K562 (cell line): Measurements from ENCODE around the gene ENTPD8. TPM values are rescaled to one million over a fixed set of nuclear protein-coding genes. Genes with fewer than 3 reads are reported as not detected.

Source experiments
- EGR1 ChIP-seq: fragments of 450-650 bp; conservative IDR thresholded peaks from 2 replicates; pipeline ENCODE4 v1.6.1; 2017; ENCODE audit warnings: mild to moderate bottlenecking
- ESRRA ChIP-seq: fragments of 450-650 bp; IDR thresholded peaks from 2 replicates; pipeline ENCODE4 v1.6.1; 2014; ENCODE audit warnings: low read depth, mild to moderate bottlenecking, moderate library complexity, borderline replicate concordance
- GABPB1 ChIP-seq: sonication (generic); formaldehyde crosslinking; IDR thresholded peaks from 2 replicates; pipeline ENCODE4 v1.8.0; 2022; ENCODE audit warnings: mild to moderate bottlenecking, missing genetic modification reagents
- HNRNPUL1 ChIP-seq: fragments of 200-400 bp; formaldehyde crosslinking; IDR thresholded peaks from 2 replicates; pipeline ENCODE4 v1.6.1; 2017; ENCODE audit warnings: low read length
- MCM2 ChIP-seq: fragments of 450-650 bp; IDR thresholded peaks from 2 replicates; pipeline ENCODE4 v1.6.1; 2017; ENCODE audit warnings: low read depth, mild to moderate bottlenecking
- MECOM ChIP-seq: fragments of 250-450 bp; sonication (Bioruptor Pico); IDR thresholded peaks from 2 replicates; pipeline ENCODE4 v1.8.0; 2022; ENCODE audit warnings: inconsistent platforms
- RFX5 ChIP-seq: IDR thresholded peaks from 2 replicates; pipeline ENCODE4 v1.6.1; 2011; ENCODE audit warnings: low read depth, mild to moderate bottlenecking, improper control_type of control experiment, low read length
- RFX7 ChIP-seq: fragments of 250-450 bp; sonication (Bioruptor Pico); IDR thresholded peaks from 2 replicates; pipeline ENCODE4 v1.5.1; 2021; ENCODE audit warnings: mild to moderate bottlenecking
- STAT5B ChIP-seq: fragments of 250-450 bp; sonication (Bioruptor Pico); IDR thresholded peaks from 2 replicates; pipeline ENCODE4 v1.8.0; 2021; ENCODE audit warnings: mild to moderate bottlenecking, inconsistent platforms
- ZKSCAN3 ChIP-seq: fragments of 250-450 bp; sonication (Bioruptor Pico); IDR thresholded peaks from 2 replicates; pipeline ENCODE4 v1.4.0; 2020
- ZNF766 ChIP-seq: fragments of 200-800 bp; sonication (Bioruptor generic); conservative IDR thresholded peaks from 2 replicates; pipeline ENCODE4 v1.6.1; 2016; ENCODE audit warnings: missing genetic modification characterization, missing compliant biosample characterization
- ZNF780A ChIP-seq: fragments of 250-450 bp; sonication (Bioruptor Pico); IDR thresholded peaks from 2 replicates; pipeline ENCODE4 v1.5.0; 2021; ENCODE audit warnings: mild to moderate bottlenecking
- polyA plus RNA-seq, 8 experiments: library from polyadenylated mRNA; depleted of rRNA in 4 of 8; stranded (reverse) in 5 of 8; unstranded in 3 of 8; fragments of >200 nt; fragmentation: Nextera tagmentation in 2 of 8; fragmentation: Illumina TruSeq in 1 of 8; extraction: Ambion mirVana in 2 of 8; extraction: Trizol in 1 of 8; gene quantifications; 2 replicates each; pipeline versions ENCODE4 v1.2.1 to v1.2.3, GENCODE V29; 2011 to 2014; ENCODE audit warnings: inconsistent platforms in 1 of 8, missing spikeins in 1 of 8
- total RNA-seq, 7 experiments: library from RNA; depleted of rRNA in 6 of 7; stranded (reverse); fragments of >200 nt in 6 of 7; fragmentation: Illumina TruSeq in 2 of 7; extraction: Trizol in 2 of 7; gene quantifications; 2 replicates each; pipeline versions ENCODE4 v1.2.1 to v1.2.3, GENCODE V29; 2011 to 2021; ENCODE audit warnings: low replicate concordance in 1 of 7
- TF ChIP-seq, protein P1 (sequence below): fragments of 250-450 bp; sonication (Bioruptor Pico); IDR thresholded peaks from 2 replicates; pipeline ENCODE4 v1.9.0; 2021; ENCODE audit warnings: mild to moderate bottlenecking
- TF ChIP-seq, protein P2 (sequence below): fragments of 150-350 bp; IDR thresholded peaks from 2 replicates; pipeline ENCODE4 v1.6.1; 2014; ENCODE audit warnings: low read depth, mild to moderate bottlenecking, low read length, borderline replicate concordance
- TF ChIP-seq, protein P3 (sequence below): fragments of 250-450 bp; sonication (Bioruptor Pico); IDR thresholded peaks from 2 replicates; pipeline ENCODE4 v1.4.0; 2020
- TF ChIP-seq, protein P4 (sequence below): sonication (generic); formaldehyde crosslinking; IDR thresholded peaks from 2 replicates; pipeline ENCODE4 v1.8.1; 2023; ENCODE audit warnings: mild to moderate bottlenecking, missing genetic modification reagents

The ENTPD8 gene
- total and polyA plus RNA-seq, 9 of the 15 experiments (the other 6 are each of a cell fraction or from before 2014, with no cell fraction given), result 0.06 to 0.27 (median 0.19) TPM; not detected in 5

- TF ChIP-seq STAT5B (CRISPR knock-in tag), result no peak
- TF ChIP-seq, protein P1, sequence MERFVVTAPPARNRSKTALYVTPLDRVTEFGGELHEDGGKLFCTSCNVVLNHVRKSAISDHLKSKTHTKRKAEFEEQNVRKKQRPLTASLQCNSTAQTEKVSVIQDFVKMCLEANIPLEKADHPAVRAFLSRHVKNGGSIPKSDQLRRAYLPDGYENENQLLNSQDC (CRISPR knock-in tag), result no peak
- peak; percentile 34; the same call in 1 of the 2 replicates for TF ChIP-seq GABPB1
- TF ChIP-seq, protein P2, sequence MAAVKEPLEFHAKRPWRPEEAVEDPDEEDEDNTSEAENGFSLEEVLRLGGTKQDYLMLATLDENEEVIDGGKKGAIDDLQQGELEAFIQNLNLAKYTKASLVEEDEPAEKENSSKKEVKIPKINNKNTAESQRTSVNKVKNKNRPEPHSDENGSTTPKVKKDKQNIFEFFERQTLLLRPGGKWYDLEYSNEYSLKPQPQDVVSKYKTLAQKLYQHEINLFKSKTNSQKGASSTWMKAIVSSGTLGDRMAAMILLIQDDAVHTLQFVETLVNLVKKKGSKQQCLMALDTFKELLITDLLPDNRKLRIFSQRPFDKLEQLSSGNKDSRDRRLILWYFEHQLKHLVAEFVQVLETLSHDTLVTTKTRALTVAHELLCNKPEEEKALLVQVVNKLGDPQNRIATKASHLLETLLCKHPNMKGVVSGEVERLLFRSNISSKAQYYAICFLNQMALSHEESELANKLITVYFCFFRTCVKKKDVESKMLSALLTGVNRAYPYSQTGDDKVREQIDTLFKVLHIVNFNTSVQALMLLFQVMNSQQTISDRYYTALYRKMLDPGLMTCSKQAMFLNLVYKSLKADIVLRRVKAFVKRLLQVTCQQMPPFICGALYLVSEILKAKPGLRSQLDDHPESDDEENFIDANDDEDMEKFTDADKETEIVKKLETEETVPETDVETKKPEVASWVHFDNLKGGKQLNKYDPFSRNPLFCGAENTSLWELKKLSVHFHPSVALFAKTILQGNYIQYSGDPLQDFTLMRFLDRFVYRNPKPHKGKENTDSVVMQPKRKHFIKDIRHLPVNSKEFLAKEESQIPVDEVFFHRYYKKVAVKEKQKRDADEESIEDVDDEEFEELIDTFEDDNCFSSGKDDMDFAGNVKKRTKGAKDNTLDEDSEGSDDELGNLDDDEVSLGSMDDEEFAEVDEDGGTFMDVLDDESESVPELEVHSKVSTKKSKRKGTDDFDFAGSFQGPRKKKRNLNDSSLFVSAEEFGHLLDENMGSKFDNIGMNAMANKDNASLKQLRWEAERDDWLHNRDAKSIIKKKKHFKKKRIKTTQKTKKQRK, result no peak
- TF ChIP-seq EGR1, result peak; percentile 37; the same call in 1 of the 2 replicates
- TF ChIP-seq HNRNPUL1, result no peak
- TF ChIP-seq ZNF780A (CRISPR knock-in tag), result no peak
- TF ChIP-seq RFX5, result no peak
- TF ChIP-seq ZKSCAN3 (CRISPR knock-in tag), result no peak
- TF ChIP-seq, protein P3, sequence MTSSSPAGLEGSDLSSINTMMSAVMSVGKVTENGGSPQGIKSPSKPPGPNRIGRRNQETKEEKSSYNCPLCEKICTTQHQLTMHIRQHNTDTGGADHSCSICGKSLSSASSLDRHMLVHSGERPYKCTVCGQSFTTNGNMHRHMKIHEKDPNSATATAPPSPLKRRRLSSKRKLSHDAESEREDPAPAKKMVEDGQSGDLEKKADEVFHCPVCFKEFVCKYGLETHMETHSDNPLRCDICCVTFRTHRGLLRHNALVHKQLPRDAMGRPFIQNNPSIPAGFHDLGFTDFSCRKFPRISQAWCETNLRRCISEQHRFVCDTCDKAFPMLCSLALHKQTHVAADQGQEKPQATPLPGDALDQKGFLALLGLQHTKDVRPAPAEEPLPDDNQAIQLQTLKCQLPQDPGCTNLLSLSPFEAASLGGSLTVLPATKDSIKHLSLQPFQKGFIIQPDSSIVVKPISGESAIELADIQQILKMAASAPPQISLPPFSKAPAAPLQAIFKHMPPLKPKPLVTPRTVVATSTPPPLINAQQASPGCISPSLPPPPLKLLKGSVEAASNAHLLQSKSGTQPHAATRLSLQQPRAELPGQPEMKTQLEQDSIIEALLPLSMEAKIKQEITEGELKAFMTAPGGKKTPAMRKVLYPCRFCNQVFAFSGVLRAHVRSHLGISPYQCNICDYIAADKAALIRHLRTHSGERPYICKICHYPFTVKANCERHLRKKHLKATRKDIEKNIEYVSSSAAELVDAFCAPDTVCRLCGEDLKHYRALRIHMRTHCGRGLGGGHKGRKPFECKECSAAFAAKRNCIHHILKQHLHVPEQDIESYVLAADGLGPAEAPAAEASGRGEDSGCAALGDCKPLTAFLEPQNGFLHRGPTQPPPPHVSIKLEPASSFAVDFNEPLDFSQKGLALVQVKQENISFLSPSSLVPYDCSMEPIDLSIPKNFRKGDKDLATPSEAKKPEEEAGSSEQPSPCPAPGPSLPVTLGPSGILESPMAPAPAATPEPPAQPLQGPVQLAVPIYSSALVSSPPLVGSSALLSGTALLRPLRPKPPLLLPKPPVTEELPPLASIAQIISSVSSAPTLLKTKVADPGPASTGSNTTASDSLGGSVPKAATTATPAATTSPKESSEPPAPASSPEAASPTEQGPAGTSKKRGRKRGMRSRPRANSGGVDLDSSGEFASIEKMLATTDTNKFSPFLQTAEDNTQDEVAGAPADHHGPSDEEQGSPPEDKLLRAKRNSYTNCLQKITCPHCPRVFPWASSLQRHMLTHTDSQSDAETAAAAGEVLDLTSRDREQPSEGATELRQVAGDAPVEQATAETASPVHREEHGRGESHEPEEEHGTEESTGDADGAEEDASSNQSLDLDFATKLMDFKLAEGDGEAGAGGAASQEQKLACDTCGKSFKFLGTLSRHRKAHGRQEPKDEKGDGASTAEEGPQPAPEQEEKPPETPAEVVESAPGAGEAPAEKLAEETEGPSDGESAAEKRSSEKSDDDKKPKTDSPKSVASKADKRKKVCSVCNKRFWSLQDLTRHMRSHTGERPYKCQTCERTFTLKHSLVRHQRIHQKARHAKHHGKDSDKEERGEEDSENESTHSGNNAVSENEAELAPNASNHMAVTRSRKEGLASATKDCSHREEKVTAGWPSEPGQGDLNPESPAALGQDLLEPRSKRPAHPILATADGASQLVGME (CRISPR knock-in tag), result no peak
- no peak for TF ChIP-seq MECOM (CRISPR knock-in tag)
- no peak for TF ChIP-seq MCM2
- TF ChIP-seq ESRRA, result peak; percentile 20; the same call in 1 of the 2 replicates
- TF ChIP-seq ZNF766 (CRISPR knock-in tag), result no peak
- TF ChIP-seq, protein P4, sequence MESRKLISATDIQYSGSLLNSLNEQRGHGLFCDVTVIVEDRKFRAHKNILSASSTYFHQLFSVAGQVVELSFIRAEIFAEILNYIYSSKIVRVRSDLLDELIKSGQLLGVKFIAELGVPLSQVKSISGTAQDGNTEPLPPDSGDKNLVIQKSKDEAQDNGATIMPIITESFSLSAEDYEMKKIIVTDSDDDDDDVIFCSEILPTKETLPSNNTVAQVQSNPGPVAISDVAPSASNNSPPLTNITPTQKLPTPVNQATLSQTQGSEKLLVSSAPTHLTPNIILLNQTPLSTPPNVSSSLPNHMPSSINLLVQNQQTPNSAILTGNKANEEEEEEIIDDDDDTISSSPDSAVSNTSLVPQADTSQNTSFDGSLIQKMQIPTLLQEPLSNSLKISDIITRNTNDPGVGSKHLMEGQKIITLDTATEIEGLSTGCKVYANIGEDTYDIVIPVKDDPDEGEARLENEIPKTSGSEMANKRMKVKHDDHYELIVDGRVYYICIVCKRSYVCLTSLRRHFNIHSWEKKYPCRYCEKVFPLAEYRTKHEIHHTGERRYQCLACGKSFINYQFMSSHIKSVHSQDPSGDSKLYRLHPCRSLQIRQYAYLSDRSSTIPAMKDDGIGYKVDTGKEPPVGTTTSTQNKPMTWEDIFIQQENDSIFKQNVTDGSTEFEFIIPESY (CRISPR knock-in tag), result peak; percentile 36; the same call in 1 of the 2 replicates
- no peak for TF ChIP-seq RFX7
Observed at GRCh38 chr9:137445275-137445807, 4.2 kb upstream of the ENTPD8 start (continued).
